ENCODE data around the gene SHPK. TPM values are rescaled to one million over a fixed set of nuclear protein-coding genes. Genes with fewer than 3 reads are reported as not detected.
A peak's percentile ranks its signal among the peaks of the same experiment; 100 is the strongest.

The SHPK gene
- total and polyA plus RNA-seq, 2 of the 4 experiments (the other 2 are of a cell fraction): 11.1 to 14.3 TPM

GRCh38 chr17:3659541-3660111 lies 23.6 kb upstream of the SHPK start (continued):
- peak; percentile 76 for TF ChIP-seq MXI1 (IDR thresholded peaks at IDR 0.05; ENCODE audit: borderline replicate concordance, low read depth, low read length)

- Histone ChIP-seq H4K8ac (ENCODE audit: low read depth in 2 of 2, low read length in 2 of 2) (peak overlapping the region in 1 of 2 experiments; percentile 70; a peak in 1 of 4 replicates), H3K23ac (ENCODE audit: low read depth, low read length) (no peak overlapping the region), H4K20me1 (ENCODE audit: insufficient read depth, low read length) (peaks cover 32% of the 10 kb centered on the region), H3K27me3 (ENCODE audit: control insufficient read depth, insufficient read depth, low read length) (no peaks in the 10 kb centered on the region), H3K79me1 (ENCODE audit: low read depth in 1 of 2, low read length in 2 of 2) (peaks cover 0 to 21% of the 10 kb centered on the region in 2 experiments; a peak in 2 of 4 replicates), H3K18ac (ENCODE audit: low read depth, low read length) (peak overlapping the region; percentile 38; the same call in 1 of the 2 replicates), H3K4ac (ENCODE audit: low read depth, low read length) (peak overlapping the region; percentile 62), H3K4me1 (ENCODE audit: control insufficient read depth, insufficient read depth, low read length) (peaks cover 8% of the 10 kb centered on the region), H2AFZ (replicated peaks; ENCODE audit: low read length, poor library complexity) (no peak overlapping the region), H3K9me1 (ENCODE audit: insufficient read depth, low read length) (peaks cover 20% of the 10 kb centered on the region), H4K91ac (ENCODE audit: insufficient read depth, low read depth, low read length) (no peak overlapping the region), H4K5ac (ENCODE audit: low read depth, low read length) (peak overlapping the region; percentile 4; the same call in 1 of the 2 replicates), H2BK20ac (ENCODE audit: low read depth, low read length) (no peak overlapping the region), H3K14ac (replicated peaks; ENCODE audit: low read depth, low read length) (peak overlapping the region; percentile 52; the same call in 1 of the 2 replicates), H3K27ac (ENCODE audit: insufficient read depth, low read length) (peak overlapping the region; percentile 66), H2AK5ac (ENCODE audit: low read depth, low read length) (peak overlapping the region; percentile 24), H3K4me3 (ENCODE audit: insufficient read depth, low read depth, low read length) (no peak overlapping the region), H3K36me3 (ENCODE audit: control insufficient read depth, insufficient read depth, low read length) (peaks cover 28% of the 10 kb centered on the region), H2BK120ac (ENCODE audit: low read depth, low read length) (no peak overlapping the region), H3K9me3 (ENCODE audit: control insufficient read depth, insufficient read depth, low read length) (no peaks in the 10 kb centered on the region), H3K9ac (ENCODE audit: low read depth, low read length) (no peak overlapping the region), H3K4me2 (ENCODE audit: low read depth, low read length) (no peak overlapping the region), H2AK9ac (replicated peaks; ENCODE audit: low read depth, low read length, poor library complexity) (peak overlapping the region; percentile 65), H2BK15ac (ENCODE audit: low read depth, low read length) (no peak overlapping the region), H2BK5ac (ENCODE audit: low read depth, low read length, poor library complexity, severe bottlenecking) (peak overlapping the region; percentile 31), H3K56ac (ENCODE audit: extremely low read depth, insufficient read depth, low read length) (no peak overlapping the region; the same call in 1 of the 2 replicates)
- no TSS peak for BruUV-seq (replicated peaks)
- ATAC-seq (ENCODE audit: low read depth) (no peak), DNase-seq (no peak)
- dilution Hi-C loops (cut with HindIII; ENCODE audit: low sequenced_read_pairs, unreplicated experiment): no loop called here
- ChIA-PET CTCF (no interaction called here), POLR2A (ENCODE audit: unreplicated experiment) (no interaction called here)
- intact Hi-C loops (cut with micrococcal nuclease): no loop called here
- WGBS, 2 experiments (ENCODE audit: extremely low coverage in 2 of 2, insufficient read length in 1 of 2): 63% methylated on average over 10 of the region's 22 CpGs; no CpG with 5 or more reads in 1 of the 2 experiments
- in situ Hi-C loops (cut with MboI; ENCODE audit: low sequenced_read_pairs): no loop called here
- TF ChIP-seq ELK1 (IDR thresholded peaks at IDR 0.05; ENCODE audit: borderline replicate concordance, low read depth, low read length) (no peak), RAD21 (IDR thresholded peaks at IDR 0.05; ENCODE audit: low read length) (no peak), CHD1 (IDR thresholded peaks at IDR 0.05; ENCODE audit: low read depth, low read length) (no peak), MAFK (IDR thresholded peaks at IDR 0.05; ENCODE audit: low read depth, low read length) (no peak), MXI1 (IDR thresholded peaks at IDR 0.05; ENCODE audit: borderline replicate concordance, low read depth, low read length) (no peak), NFE2L2 (IDR thresholded peaks at IDR 0.05; ENCODE audit: low read depth, low read length) (no peak), USF2 (IDR thresholded peaks at IDR 0.05; ENCODE audit: low read depth, low read length) (no peak), CTCF (conservative IDR thresholded peaks at IDR 0.05; ENCODE audit: low read depth, low read length) (no peak), RFX5 (IDR thresholded peaks at IDR 0.05; ENCODE audit: low read depth, low read length) (no peak), RCOR1 (IDR thresholded peaks at IDR 0.05; ENCODE audit: insufficient replicate concordance, low read length) (no peak), CEBPB (IDR thresholded peaks at IDR 0.05; ENCODE audit: low read depth, low read length) (no peak)
These were observed 22.9 kb upstream of the SHPK start for GRCh38 chr17:3658784-3659449.
